OCI-LY1 (cell line): ENCODE results near the gene IL1RAP.

Experiments
- H2AFZ ChIP-seq: fragments of 200-600 bp; sonication (generic), shearing (Covaris generic); 2 replicates; pipeline ENCODE4 v1.6.0; 2014; ENCODE audit warnings: antibody characterized with exemption, mild to moderate bottlenecking, low read length
- H3F3A ChIP-seq: fragments of 200-600 bp; sonication (generic), shearing (Covaris generic); 2 replicates; pipeline ENCODE4 v1.6.0; 2014; ENCODE audit warnings: mild to moderate bottlenecking, antibody characterized with exemption, low read length, moderate library complexity; ENCODE audit not compliant: insufficient read depth
- H3K27ac ChIP-seq: fragments of 200-600 bp; sonication (generic); 2 replicates; pipeline ENCODE4 v1.5.1; 2014; ENCODE audit warnings: low read length, mixed run types, mild to moderate bottlenecking, low read depth; ENCODE audit not compliant: poor library complexity, severe bottlenecking
- H3K27me3 ChIP-seq: fragments of 200-600 bp; sonication (generic); 2 replicates; pipeline ENCODE4 v1.6.0; 2014; ENCODE audit warnings: antibody characterized with exemption, mild to moderate bottlenecking, low read length, moderate library complexity; ENCODE audit not compliant: insufficient read depth
- H3K36me3 ChIP-seq: fragments of 200-600 bp; sonication (generic); 2 replicates; pipeline ENCODE4 v1.6.1; 2014; ENCODE audit warnings: mild to moderate bottlenecking, antibody characterized with exemption, low read length, moderate library complexity, mixed read lengths; ENCODE audit not compliant: insufficient read depth
- H3K4me1 ChIP-seq: fragments of 200-600 bp; sonication (generic); 2 replicates; pipeline ENCODE4 v1.5.1; 2014; ENCODE audit warnings: mild to moderate bottlenecking, low read length, moderate library complexity; ENCODE audit not compliant: insufficient read depth, severe bottlenecking
- H3K4me2 ChIP-seq: fragments of 200-600 bp; sonication (generic), shearing (Covaris generic); 2 replicates; pipeline ENCODE4 v1.6.1; 2014; ENCODE audit warnings: low read length
- H3K4me3 ChIP-seq: fragments of 200-600 bp; sonication (generic); 2 replicates; pipeline ENCODE4 v1.5.1; 2014; ENCODE audit warnings: low read length, low read depth, mild to moderate bottlenecking, mixed read lengths; ENCODE audit not compliant: poor library complexity, severe bottlenecking
- H3K79me2 ChIP-seq: fragments of 200-600 bp; shearing (Covaris generic); 2 replicates; pipeline ENCODE4 v1.6.1; 2016; ENCODE audit warnings: mixed run types, low read length, mixed read lengths; ENCODE audit not compliant: insufficient read depth
- H3K9ac ChIP-seq: fragments of 200-600 bp; sonication (generic), shearing (Covaris generic); 2 replicates; pipeline ENCODE4 v1.6.1; 2014; ENCODE audit warnings: mild to moderate bottlenecking, low read length, mixed read lengths
- H3K9me2 ChIP-seq: fragments of 200-600 bp; sonication (generic), shearing (Covaris generic); 2 replicates; pipeline ENCODE4 v1.6.1; 2014; ENCODE audit warnings: low read depth, mild to moderate bottlenecking, low read length, mixed read lengths
- H3K9me3 ChIP-seq: fragments of 200-600 bp; shearing (Covaris generic); 2 replicates; pipeline ENCODE4 v1.6.1; 2014; ENCODE audit warnings: low read length, mixed read lengths
- H4K20me1 ChIP-seq: fragments of 200-600 bp; sonication (generic), shearing (Covaris generic); 2 replicates; pipeline ENCODE4 v1.6.0; 2016; ENCODE audit warnings: mild to moderate bottlenecking, low read length; ENCODE audit not compliant: insufficient read depth
- CTCF ChIP-seq: fragments of 200-600 bp; sonication (generic), shearing (Covaris generic); IDR thresholded peaks from 2 replicates; pipeline ENCODE4 v1.5.1; 2017; ENCODE audit warnings: mild to moderate bottlenecking, antibody characterized with exemption, low read length, moderate library complexity, mixed read lengths
- EZH2 ChIP-seq: fragments of 200-600 bp; sonication (generic), shearing (Covaris generic); IDR thresholded peaks from 2 replicates; pipeline ENCODE4 v1.8.0; 2017; ENCODE audit warnings: borderline replicate concordance, mixed run types, mild to moderate bottlenecking, antibody characterized with exemption, low read length, moderate library complexity, mixed read lengths

Gene IL1RAP

GRCh38 chr3:190626951-190627620, 113.2 kb downstream of the IL1RAP start:
- TF ChIP-seq CTCF, result no peak
- no peak for TF ChIP-seq EZH2
- Histone ChIP-seq H3K79me2 (no peaks in the 10 kb centered on the region), H3K36me3 (no peaks in the 10 kb centered on the region), H3F3A (no peaks in the 10 kb centered on the region), H3K4me3 (no peak overlapping the region), H3K4me1 (no peaks in the 10 kb centered on the region), H3K27me3 (no peaks in the 10 kb centered on the region; the same call in 1 of the 2 replicates), H2AFZ (no peak overlapping the region), H3K9me3 (no peaks in the 10 kb centered on the region), H3K4me2 (no peak overlapping the region), H4K20me1 (no peaks in the 10 kb centered on the region), H3K27ac (no peak overlapping the region), H3K9me2 (no peaks in the 10 kb centered on the region), H3K9ac (no peak overlapping the region)

GRCh38 chr3:190629088-190629487, 115.2 kb downstream of the IL1RAP start:
- Histone ChIP-seq H3K27ac (no peak overlapping the region), H3K9ac (no peak overlapping the region), H3K36me3 (no peaks in the 10 kb centered on the region), H3K79me2 (no peaks in the 10 kb centered on the region), H3K4me1 (no peaks in the 10 kb centered on the region), H3K9me3 (no peaks in the 10 kb centered on the region), H4K20me1 (no peaks in the 10 kb centered on the region), H3K27me3 (no peaks in the 10 kb centered on the region; the same call in 1 of the 2 replicates), H2AFZ (no peak overlapping the region), H3K9me2 (no peaks in the 10 kb centered on the region), H3K4me2 (no peak overlapping the region), H3K4me3 (no peak overlapping the region), H3F3A (no peaks in the 10 kb centered on the region)
- no peak for TF ChIP-seq EZH2
- TF ChIP-seq CTCF, result no peak

GRCh38 chr3:190631295-190631694, 117.4 kb downstream of the IL1RAP start:
- Histone ChIP-seq H3F3A (no peaks in the 10 kb centered on the region), H3K27me3 (no peaks in the 10 kb centered on the region; the same call in 1 of the 2 replicates), H4K20me1 (no peaks in the 10 kb centered on the region), H3K9me2 (no peaks in the 10 kb centered on the region), H3K4me2 (no peak overlapping the region), H3K79me2 (no peaks in the 10 kb centered on the region), H3K36me3 (no peaks in the 10 kb centered on the region), H3K4me3 (no peak overlapping the region), H3K9me3 (no peaks in the 10 kb centered on the region), H3K4me1 (no peaks in the 10 kb centered on the region), H3K9ac (no peak overlapping the region), H3K27ac (no peak overlapping the region), H2AFZ (no peak overlapping the region)
- no peak for TF ChIP-seq CTCF
- TF ChIP-seq EZH2, result no peak
